ENCODE results near the gene PSTPIP2.
A peak's percentile ranks its signal among the peaks of the same experiment; 100 is the strongest.
"Not testable (repeated sequence)": the region's sequence is repeated elsewhere in the genome, so short reads cannot be mapped to it uniquely, and the experiment has no call there.

The PSTPIP2 gene

DNA sequence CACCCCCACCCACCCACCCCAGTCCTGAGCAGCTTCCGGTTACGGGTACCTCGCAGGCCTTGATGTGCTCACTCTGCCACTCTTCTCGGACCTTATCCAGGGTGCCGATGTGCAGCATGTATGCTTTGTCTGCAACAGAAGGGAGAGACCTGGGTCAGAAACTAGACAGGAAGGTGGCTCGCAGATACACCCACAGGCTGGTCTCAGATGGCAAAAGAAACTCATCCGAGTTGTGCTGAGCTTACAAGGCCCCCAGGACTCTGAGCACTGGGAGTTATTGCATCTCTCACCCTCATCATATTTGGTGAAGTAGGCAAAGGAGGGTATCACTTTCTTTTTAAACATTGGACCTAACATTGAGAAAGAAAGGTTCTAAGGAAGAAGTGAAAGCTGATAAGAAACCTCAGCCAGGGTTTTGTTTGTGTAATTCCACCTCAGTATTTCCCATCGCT, 74.3 kb downstream of the PSTPIP2 start:
- no peak overlapping the region for H3K27ac ChIP-seq
- DNase-seq (ENCODE audit: low read depth, low spot score): no peak

DNA sequence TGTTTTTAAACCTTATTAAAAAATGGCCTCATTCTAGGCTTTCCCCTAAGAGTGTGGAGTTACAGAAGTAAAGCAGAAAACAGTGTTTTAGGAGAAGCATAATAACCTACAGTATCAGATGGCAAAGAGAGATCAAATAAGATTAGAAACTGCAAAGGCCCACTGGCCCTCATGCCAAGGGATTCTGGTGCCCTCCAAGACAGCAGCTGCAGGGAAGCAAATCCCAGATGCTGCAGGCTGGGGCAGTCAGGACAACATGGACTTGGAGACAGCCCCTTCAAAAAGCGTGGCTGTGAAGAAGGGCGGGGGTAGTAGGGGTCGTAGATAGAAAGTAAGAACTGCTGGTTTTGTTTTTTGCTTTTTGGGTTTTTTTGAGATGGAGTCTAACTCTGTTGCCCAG, 76.6 kb downstream of the PSTPIP2 start:
- no peak overlapping the region for H3K27ac ChIP-seq
- no peak for DNase-seq (ENCODE audit: low read depth, low spot score)

DNA sequence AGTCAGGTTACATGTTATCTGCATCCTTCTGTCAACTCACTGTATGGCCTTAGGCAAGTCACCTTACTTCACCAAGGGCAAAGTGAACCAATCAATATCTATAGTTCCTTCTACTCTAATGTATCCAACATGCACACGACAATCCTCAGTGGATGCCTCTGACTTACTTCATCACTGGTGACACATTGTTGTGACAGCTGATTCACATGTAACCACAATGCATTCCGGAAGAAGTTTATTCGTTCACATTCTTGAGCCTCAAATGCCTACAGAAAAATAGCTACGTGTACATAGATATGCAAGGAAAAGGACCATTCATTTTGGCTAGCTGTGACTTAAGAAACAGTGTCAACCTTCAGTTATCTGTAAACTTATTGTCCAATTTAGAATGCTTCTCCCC, 78.6 kb downstream of the PSTPIP2 start:
- DNase-seq (ENCODE audit: low read depth, low spot score): peak; percentile 36

DNA sequence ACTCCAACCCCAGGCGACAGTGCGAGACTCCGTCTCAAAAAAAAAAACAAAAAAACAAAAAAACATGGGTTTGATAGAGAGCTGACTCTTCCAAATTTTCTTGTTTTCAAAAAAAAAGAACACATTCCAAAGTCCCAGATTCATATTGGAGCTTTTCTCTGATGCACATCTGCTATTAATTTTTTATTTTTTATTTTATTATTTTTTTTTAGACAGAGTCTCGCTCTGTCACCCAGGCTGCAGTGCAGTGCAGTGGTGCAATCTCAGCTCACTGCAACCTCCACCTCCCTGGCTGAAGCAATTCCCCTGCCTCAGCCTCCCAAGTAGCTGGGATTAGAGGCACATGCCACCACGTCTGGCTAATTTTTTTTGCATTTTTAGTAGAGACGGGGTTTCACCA, 79.5 kb downstream of the PSTPIP2 start:
- not testable (repeated sequence) for DNase-seq (ENCODE audit: low read depth, low spot score); H3K27ac ChIP-seq

More for the DNA sequence above, 78.6 kb downstream of the PSTPIP2 start:
- peak overlapping the region; percentile 21 for H3K27ac ChIP-seq

DNA sequence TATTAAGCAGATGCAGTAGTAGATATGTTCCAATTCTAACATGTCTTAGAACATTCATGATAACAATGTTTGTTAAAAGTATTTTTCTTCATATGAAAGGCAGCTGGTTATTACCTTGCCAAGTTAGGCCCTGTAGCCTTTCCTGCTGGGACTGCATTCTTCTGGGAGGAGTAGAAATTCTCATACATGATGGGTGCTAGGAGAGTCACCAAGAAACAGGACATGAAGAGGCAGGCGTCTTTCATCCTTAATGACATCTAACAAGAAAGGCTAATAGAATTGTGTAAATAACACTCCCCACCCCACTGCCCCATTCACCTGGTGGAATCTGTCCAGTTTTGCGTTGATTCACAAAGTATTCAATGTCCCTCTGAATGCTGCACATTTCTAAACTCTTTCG, 80.3 kb downstream of the PSTPIP2 start:
- no peak for DNase-seq (ENCODE audit: low read depth, low spot score)
- H3K27ac ChIP-seq: no peak overlapping the region

DNA sequence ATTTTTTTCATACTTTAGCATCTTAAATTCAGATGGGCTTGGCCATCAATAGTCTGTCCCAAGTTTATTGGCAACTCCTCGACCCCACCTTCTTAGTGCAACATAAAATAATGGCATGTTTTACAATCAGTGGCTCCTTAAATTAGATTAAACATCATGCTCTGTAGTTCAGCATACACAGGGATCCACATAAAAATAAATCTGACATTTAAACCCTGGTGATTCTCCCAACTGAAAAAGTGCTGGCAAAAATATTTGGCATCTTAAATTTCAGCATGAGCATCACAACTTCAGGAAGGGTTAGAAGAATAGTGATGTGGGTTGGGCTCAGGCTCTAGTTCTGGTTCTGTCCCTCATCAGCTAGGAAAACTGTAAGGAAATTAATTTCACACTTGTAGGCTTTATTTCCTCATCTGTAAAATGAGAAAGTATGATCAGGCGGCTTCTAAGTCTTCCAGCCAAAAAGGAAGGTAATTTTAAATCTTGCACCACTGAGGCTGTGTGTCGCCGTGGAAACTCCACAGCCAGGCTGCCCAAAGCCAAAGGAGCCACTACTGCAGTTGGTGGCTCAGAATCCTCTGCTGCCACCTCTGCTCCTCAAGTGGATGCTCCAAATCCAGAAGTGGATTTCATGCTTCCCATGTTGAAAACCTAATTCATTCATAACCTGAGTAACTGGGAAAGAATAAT, 87.4 kb downstream of the PSTPIP2 start:
- DNase-seq (ENCODE audit: low read depth, low spot score): no peak
- H3K27ac ChIP-seq: no peak overlapping the region

DNA sequence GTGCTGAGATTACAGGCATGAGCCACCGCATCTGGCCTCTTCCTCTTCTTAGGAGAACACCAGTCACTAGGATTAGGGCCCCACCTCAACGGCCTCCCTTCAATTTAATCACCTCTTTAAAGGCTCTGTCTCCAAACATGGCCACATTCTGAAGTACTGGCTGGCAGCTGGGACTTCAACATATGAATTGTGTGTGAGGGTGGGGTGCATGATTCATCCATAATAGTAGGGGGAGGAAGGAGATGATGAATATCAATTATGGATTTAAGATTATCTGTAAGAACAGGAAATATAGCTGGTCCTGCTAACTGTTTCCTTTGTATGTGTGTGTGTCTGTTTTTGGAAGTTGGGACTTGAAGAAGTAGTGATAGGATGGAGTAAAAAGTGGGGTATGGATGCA, 90.2 kb downstream of the PSTPIP2 start:
- no peak overlapping the region for H3K27ac ChIP-seq
- DNase-seq (ENCODE audit: low read depth, low spot score): no peak

DNA sequence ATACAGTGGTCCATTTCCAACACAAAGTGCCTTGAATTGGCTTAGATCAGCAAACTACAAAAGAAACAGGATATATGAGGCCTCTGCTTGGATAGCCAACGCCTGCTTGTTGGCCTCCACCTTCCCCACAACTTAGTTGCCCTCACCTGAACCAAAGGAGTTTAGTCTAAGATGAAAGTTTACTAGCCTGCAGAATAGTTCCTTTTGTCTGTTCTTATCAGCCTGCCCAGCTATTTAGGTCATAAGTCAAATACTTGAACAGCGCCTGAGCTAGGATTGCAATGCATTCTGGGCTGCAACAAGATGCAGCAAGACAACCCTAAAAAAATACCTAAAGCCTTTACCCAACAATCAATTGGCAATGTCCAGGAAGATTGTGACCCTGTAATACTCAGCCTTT, 91.8 kb downstream of the PSTPIP2 start:
- no peak overlapping the region for H3K27ac ChIP-seq
- DNase-seq (ENCODE audit: low read depth, low spot score): no peak

DNA sequence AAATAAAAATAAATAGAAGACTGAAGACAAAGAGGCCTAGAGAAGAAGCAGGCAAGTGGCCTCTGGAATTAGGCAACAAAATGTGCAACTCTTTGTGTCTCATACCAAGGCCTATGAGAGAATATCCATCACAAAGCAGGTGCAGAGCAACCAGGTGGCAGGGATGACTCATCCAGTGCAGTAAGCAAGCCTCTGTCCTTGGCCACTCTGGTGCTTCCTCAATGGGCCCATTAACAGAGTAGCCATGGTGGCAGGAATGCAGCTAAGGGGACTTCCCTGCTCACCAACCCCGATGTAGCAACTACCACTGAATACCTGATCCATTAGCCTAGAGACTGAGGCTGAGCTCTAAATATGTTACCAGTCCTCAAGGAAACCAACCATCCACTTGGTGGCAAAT, 94.0 kb downstream of the PSTPIP2 start:
- no peak overlapping the region for H3K27ac ChIP-seq
- DNase-seq (ENCODE audit: low read depth, low spot score): no peak

DNA sequence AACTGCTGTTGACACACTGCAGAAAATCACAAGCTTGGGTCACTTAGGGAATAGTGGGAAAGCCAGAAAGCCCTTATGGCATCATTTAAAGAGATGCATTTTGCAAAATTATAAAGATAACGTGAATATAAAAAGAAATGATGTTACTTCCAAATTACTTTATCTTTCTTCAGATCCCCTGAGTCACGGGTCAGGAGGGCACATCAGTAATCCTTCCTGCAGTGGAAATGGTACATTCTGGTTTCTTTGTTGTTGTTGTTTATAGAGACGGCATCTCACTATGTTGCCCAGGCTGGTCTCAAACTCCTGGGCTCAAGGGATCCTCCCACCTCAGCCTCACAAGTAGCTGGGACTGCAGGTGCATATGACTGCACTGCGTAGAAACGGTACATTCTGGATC, 95.1 kb downstream of the PSTPIP2 start:
- no peak overlapping the region for H3K27ac ChIP-seq
- DNase-seq (ENCODE audit: low read depth, low spot score): no peak

DNA sequence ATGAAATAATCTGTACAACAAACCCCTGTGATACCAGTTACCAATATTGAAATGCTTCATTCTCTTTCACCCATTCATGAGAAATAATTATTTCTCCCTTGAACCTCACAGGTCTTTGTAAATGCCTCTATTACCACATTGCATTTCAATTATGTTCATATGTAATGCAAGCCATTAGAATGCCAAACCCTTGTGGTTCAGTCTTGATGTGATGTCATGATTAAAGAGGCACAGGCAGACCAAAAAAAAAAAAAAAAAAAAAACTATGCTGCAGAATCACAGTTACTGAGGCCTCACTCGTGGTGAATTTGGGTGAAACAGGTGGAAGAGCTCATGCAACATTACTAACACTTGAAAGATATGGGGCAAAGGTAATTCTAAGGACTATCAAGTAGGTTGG, 95.5 kb downstream of the PSTPIP2 start:
- no peak overlapping the region for H3K27ac ChIP-seq
- no peak for DNase-seq (ENCODE audit: low read depth, low spot score)

DNA sequence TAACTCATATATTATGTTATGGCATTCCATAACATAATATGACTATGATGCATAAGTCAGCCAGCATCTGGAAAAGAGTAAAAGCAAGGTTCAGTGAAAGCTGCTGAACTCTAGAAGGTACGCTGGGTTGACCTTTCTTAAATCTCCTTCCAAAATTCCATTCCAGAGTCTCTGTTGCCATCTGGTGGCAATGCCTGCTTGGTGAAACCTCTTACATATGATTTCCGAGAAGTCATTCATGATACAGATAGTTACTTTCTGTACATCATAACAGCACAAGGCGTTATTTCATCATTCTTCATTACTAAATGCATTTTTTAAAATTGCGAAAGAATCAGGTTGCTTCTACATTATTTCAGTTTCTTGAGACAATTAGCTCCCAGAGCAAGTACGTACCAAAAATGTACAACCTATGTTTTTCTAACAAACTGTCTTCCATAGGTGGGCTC, 97.9 kb downstream of the PSTPIP2 start:
- peak; percentile 18 for DNase-seq (ENCODE audit: low read depth, low spot score)
- H3K27ac ChIP-seq: no peak overlapping the region

DNA sequence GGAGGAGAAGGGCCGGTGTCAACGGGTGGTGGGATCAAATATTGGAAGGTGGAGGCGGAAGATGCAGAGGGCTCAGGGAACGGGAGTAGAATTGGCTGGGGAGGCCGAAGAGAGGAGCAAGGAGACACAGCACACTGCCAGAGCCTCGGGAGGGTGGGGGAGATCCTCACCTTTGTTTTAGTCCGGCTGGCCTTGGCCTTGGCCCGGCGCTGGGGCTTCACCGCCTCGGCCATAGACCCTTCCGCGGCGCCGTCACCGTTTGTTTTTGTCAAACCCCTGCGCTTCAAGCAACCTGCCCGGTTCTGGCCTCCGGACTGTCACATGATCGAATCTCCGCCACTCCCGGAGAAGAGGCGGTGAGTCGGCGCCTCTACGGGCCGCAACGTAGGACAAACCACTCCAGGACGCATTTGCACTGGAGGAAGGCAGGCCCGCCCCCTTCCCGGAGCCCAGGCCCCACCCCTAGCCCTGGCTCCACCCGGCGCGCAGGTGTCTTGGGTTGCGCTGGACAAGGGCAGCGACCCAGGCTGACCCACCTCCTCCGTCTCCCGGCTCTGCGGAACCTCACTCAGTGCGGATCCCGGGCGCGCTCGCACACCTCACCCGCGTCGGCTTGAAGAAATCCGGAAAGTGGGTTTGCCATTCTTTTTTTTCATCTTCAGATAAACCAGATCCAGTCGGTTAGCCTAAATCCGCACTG, 104.9 kb downstream of the PSTPIP2 start, which contains the start of gene EPG5:
EPG5 (minus strand) TSS at position 323 of the 700 bp plus-strand sequence; CDS start at position 233, 90 bp downstream.
- peak; percentile 83 for DNase-seq (ENCODE audit: low read depth, low spot score)
- peak within 1 kb of the TSS; percentile 74 for H3K27ac ChIP-seq

DNA sequence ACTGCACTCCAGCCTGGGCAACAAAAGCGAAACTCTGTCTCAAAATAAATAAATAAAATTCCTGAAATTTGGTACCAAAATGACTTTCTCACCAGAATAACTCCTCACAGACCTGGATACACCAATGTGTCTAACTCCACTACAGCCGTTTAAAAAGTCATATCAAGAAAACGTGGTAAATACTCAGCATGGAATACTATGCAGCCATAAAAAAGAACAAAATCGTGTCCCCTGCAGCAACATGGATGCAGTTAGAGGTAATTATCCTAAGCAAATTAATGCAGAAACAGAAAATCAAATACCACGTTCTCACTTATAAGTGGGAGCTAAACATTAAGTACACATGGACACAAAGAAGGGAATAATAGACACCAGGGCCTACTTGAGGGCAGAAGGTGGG, 107.1 kb downstream of the PSTPIP2 start:
- not testable (repeated sequence) for DNase-seq (ENCODE audit: low read depth, low spot score); H3K27ac ChIP-seq

DNA sequence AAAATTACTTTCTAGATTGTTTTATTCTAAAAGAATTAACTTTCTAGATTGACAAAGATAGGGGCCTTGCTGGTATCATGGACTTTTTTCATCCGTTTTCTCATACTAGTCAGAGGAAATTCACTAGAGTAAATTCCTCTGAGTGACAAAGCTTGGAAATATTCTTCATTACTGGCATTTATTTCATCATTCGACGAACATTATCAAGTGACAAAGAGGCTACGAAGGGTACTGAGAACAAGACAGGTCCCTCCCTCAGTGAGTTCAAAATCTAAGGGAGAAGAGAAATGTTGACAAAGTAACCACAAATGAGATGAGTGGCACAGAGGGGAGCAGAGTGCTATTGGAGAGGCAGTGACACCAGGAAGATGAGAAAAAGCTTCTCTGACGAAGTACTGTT, 109.2 kb downstream of the PSTPIP2 start:
- no peak for DNase-seq (ENCODE audit: low read depth, low spot score)

DNA sequence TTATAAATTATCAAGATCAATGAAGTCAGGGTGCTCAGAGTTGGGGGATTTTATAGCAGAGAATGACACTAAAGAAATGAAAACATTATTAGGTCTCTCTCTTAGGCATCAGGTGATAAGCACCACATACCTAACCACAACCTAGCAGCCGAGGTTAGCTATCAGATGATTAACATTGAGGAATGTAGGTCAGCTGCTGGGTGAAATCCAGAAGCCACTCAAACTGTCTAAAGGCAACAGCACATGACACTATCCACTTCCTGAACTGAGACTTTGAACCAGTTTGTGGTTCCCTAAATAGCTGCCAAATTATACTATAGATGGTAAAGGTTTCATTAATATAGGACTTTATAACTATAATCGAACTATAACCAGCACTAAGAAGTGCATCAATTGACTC, 109.6 kb downstream of the PSTPIP2 start:
- peak; percentile 41 for DNase-seq (ENCODE audit: low read depth, low spot score)
- H3K27ac ChIP-seq: peak overlapping the region; percentile 57

More for the DNA sequence above, 109.2 kb downstream of the PSTPIP2 start:
- H3K27ac ChIP-seq: peak overlapping the region; percentile 57

DNA sequence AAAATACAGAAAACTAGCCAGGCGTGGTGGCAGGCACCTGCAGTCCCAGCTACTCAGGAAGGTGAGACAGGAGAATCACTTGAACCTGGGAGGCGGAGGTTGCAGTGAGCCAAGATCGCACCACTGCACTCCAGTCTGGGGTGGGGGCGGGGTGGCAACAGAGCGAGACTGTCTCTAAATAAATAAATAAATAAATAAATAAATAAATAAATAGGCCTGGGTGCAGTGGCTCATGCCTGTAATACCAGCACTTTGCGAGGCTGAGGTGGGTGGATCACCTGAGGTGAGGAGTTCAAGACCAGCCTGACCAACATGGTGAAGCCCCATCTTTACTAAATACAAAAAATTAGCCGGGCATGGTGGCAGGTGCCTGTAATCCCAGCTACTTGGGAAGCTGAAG, 112.6 kb downstream of the PSTPIP2 start:
- not testable (repeated sequence) for H3K27ac ChIP-seq; DNase-seq (ENCODE audit: low read depth, low spot score)

DNA sequence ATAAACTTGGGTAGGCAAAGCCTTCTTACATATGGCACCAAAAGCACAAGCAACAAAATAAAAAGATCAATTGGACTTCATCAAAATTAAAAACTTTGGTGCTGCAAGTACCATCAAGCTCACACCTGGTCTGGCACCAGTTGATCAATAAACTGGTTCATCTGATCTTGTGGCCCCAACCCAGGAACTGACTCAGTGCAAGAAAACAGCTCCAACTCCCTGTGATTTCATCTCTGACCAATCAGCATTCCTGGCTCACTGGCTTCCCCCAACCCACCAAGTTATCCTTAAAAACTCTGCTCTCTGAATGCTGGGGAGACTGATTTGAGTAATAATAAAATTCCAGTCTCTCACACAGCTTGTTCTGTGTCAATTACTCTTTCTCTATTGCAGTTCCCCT, 113.3 kb downstream of the PSTPIP2 start:
- no peak for DNase-seq (ENCODE audit: low read depth, low spot score)
- H3K27ac ChIP-seq: peak overlapping the region; percentile 14

DNA sequence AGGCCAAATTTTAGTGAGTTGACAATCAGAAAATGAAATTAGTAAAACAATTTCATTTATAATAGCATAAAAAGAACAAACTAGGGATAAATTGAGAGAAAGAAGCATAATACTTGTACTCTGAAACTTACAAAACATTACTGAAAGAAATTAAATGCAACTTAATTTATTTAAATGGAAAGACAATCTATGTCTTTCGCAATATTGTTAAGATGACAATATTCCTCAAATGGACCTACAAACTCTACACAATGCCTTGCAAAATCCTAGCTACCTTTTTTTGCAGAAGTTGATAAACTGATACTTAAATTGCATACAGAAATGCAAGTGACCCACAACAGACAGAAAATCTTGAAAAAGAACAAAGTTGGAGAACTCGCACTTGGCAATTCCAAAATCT, 114.0 kb downstream of the PSTPIP2 start:
- no peak for DNase-seq (ENCODE audit: low read depth, low spot score)
- H3K27ac ChIP-seq: no peak overlapping the region

DNA sequence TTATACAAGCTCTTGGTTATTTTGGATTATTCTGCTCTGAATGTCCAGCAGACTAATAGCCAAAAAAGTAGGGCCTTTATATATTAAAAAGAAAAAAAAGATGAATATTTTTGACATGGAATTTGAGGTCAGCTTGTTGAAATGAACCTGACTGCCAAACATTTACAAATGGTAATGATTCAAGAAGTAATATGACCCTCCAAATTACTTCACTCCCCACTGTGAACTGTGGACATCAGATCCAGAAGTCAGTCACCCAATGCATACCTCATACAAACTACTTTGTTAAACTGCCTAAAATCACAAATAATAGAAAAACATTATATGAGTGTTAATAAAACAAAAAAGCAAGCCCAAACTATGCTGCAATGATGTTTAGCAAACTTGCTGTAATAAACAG, 115.0 kb downstream of the PSTPIP2 start:
- H3K27ac ChIP-seq: no peak overlapping the region
- DNase-seq (ENCODE audit: low read depth, low spot score): no peak

DNA sequence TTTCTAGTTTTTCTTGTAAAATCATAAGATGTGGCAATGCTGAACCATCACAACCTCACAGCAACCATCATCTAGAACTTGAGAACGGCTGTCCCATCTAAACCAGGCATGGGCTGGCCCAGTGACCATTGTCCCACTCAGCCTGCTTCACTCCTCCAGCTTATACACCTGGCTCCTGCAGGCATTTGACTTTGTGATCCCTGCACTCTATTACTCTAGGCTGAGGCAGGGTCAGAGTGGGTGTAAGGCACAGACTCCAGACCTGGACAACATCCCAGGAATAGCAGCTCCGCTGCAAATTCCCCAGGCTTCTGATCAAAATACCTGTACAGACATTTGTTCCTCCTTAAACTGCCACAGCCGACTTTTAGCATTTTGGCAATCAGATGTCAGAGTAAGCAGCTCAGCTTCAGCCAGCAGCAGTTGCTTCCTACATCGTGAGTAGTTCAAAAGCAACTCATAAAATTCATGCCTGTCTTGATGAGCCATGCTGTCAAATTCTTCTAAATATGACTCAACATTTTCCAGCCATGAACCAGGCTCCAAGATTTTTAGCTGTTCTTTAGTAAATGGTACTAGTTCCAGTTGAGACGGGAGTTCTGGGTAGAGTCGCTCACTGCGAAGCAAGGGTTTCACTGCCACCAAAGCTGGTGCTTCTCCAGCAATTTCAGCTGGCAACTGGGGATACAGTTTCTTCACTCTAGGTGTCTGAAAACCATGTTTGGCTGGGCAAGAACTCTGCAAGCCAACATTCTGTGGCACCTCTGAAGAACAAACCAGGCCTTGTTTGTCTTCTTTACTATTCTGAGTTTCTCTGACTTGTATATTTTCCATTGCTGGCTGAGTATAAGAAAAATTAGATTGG, 117.8 kb downstream of the PSTPIP2 start:
- peak overlapping the region; percentile 67 for H3K27ac ChIP-seq
- peak; percentile 40 for DNase-seq (ENCODE audit: low read depth, low spot score)

All from epithelial cell of prostate (primary cell).